B cell (primary cell): ENCODE results near the gene USP22. TPM values are rescaled to one million over a fixed set of nuclear protein-coding genes. Genes with fewer than 3 reads are reported as not detected.
A peak's percentile ranks its signal among the peaks of the same experiment; 100 is the strongest.

ENCODE experiments used
- ATAC-seq: fragments of 200-7000 bp; cut with Tn5 transposase; one replicate; pipeline ENCODE4 v1.10.0; 2021; ENCODE audit warnings: low read depth, mild to moderate bottlenecking, moderate number of reproducible peaks, moderate library complexity
- CTCF ChIA-PET: fragments of 350-600 bp; sonication (Branson Sonifier 250); formaldehyde crosslinking; loops from one replicate; lab custom pipeline; 2021; ENCODE audit warnings: antibody characterized with exemption, inconsistent platforms; lab: Charles Lee
- POLR2A ChIA-PET: fragments of 350-600 bp; sonication (Branson Sonifier 250); formaldehyde crosslinking; loops from one replicate; lab custom pipeline; 2021; ENCODE audit warnings: antibody characterized with exemption; lab: Charles Lee
- DNase-seq: peaks from one replicate; pipeline ENCODE4 v3.0.0; 2013
- H2AFZ ChIP-seq: 2 replicates; pipeline ENCODE4 v1.6.1; 2012; ENCODE audit warnings: mild to moderate bottlenecking, low read depth, low read length; ENCODE audit not compliant: insufficient read depth, poor library complexity, severe bottlenecking
- H3K27ac ChIP-seq, 2 donors: 1 replicate in 1 of 2; 2 replicates in 1 of 2; pipeline ENCODE4 v1.5.1; 2012 to 2013; ENCODE audit warnings: low read length in 2 of 2, mild to moderate bottlenecking in 2 of 2, moderate library complexity in 1 of 2
- H3K27me3 ChIP-seq, 4 experiments: fragments of 200-600 bp in 1 of 4; sonication (generic) in 1 of 4; replicated peaks in 1 of 4; 1 replicate in 2 of 4; 2 replicates in 2 of 4; pipeline versions ENCODE4 v1.6.1 to v1.7.0; 2013 to 2016; ENCODE audit warnings: low read length in 3 of 4, mild to moderate bottlenecking in 2 of 4, mixed read lengths in 1 of 4, moderate library complexity in 1 of 4; ENCODE audit not compliant: insufficient read depth in 4 of 4, control insufficient read depth in 3 of 4; ENCODE audit errors: control extremely low read depth in 1 of 4
- H3K36me3 ChIP-seq, 2 experiments: replicated peaks in 1 of 2; 1 replicate in 1 of 2; 2 replicates in 1 of 2; pipeline versions ENCODE4 v1.6.1 to v1.7.1; 2013; ENCODE audit warnings: low read length in 1 of 2; ENCODE audit not compliant: insufficient read depth in 2 of 2, control insufficient read depth in 1 of 2; ENCODE audit errors: control extremely low read depth in 1 of 2, extremely low read depth in 1 of 2
- H3K4me1 ChIP-seq, 2 donors: fragments of 200-600 bp in 1 of 2; sonication (generic) in 1 of 2; 1 replicate in 1 of 2; 2 replicates in 1 of 2; pipeline versions ENCODE4 v1.5.1 to v1.6.1; 2013 to 2017; ENCODE audit warnings: low read length in 2 of 2; ENCODE audit not compliant: control insufficient read depth in 2 of 2, insufficient read depth in 2 of 2
- H3K4me2 ChIP-seq: replicated peaks from 2 replicates; pipeline ENCODE3; 2012; ENCODE audit warnings: mild to moderate bottlenecking, low read depth, low read length; ENCODE audit not compliant: poor library complexity, severe bottlenecking
- H3K4me3 ChIP-seq, 5 experiments: fragments of 200-600 bp in 1 of 5; sonication (generic) in 1 of 5; 1 replicate in 3 of 5; 2 replicates in 2 of 5; pipeline versions ENCODE4 v1.5.1 to v1.7.0; 2011 to 2016; ENCODE audit warnings: low read length in 4 of 5, mild to moderate bottlenecking in 4 of 5, low read depth in 2 of 5, control low read depth in 1 of 5, moderate library complexity in 1 of 5; ENCODE audit not compliant: insufficient read depth in 1 of 5; ENCODE audit errors: control extremely low read depth in 1 of 5, extremely low read depth in 1 of 5
- H3K79me2 ChIP-seq: fragments of 200-600 bp; sonication (generic); one replicate; pipeline ENCODE4 v1.6.0; 2016; ENCODE audit warnings: low read length; ENCODE audit not compliant: control insufficient read depth, insufficient read depth
- H3K9ac ChIP-seq: fragments of 200-600 bp; sonication (generic); 2 replicates; pipeline ENCODE4 v1.6.1; 2017; ENCODE audit warnings: mild to moderate bottlenecking, low read length, moderate library complexity
- H3K9me3 ChIP-seq, 3 donors: one replicate each; pipeline versions ENCODE4 v1.6.1 to v1.7.1; 2013; ENCODE audit warnings: low read length in 2 of 3; ENCODE audit not compliant: control insufficient read depth in 2 of 3, insufficient read depth in 1 of 3; ENCODE audit errors: control extremely low read depth in 1 of 3
- H4K20me1 ChIP-seq: 2 replicates; pipeline ENCODE4 v1.6.0; 2012; ENCODE audit warnings: mild to moderate bottlenecking, low read length; ENCODE audit not compliant: insufficient read depth, control insufficient read depth, poor library complexity, severe bottlenecking
- H3K27ac Mint-ChIP-seq: one replicate; pipeline ENCODE4 v1.8.0; 2021; ENCODE audit warnings: mixed read lengths
- H3K27me3 Mint-ChIP-seq: one replicate; pipeline ENCODE4 v1.8.0; 2021; ENCODE audit warnings: mixed read lengths
- H3K4me1 Mint-ChIP-seq: one replicate; pipeline ENCODE4 v1.8.0; 2021; ENCODE audit warnings: mixed read lengths
- H3K4me3 Mint-ChIP-seq: one replicate; pipeline ENCODE4 v1.8.0; 2021; ENCODE audit warnings: mixed read lengths
- H3K9me3 Mint-ChIP-seq: one replicate; pipeline ENCODE4 v1.8.0; 2022; ENCODE audit warnings: mixed read lengths; ENCODE audit not compliant: insufficient read depth
- EZH2 ChIP-seq: IDR thresholded peaks from 2 replicates; pipeline ENCODE4 v1.6.1; 2012; ENCODE audit warnings: borderline replicate concordance, low read depth, mild to moderate bottlenecking, moderate library complexity, low read length; ENCODE audit not compliant: insufficient read depth, poor library complexity, severe bottlenecking
- WGBS: methylation state at CpG from one replicate; pipeline ENCODE4 v1.1.5; 2013; ENCODE audit warnings: missing lambda C conversion rate; ENCODE audit not compliant: insufficient coverage; 5-methylcytosine and 5-hydroxymethylcytosine counted together
- intact Hi-C: fragments of 100-400 bp; cut with micrococcal nuclease; formaldehyde crosslinking; loops from one replicate; pipeline ENCODE4 v1.10.0; 2022
- polyA plus RNA-seq: library from polyadenylated mRNA; depleted of rRNA; stranded (reverse); fragments of >200 nt; gene quantifications from 2 replicates; pipeline ENCODE4 v1.2.3, GENCODE V29; 2012
- total RNA-seq, 2 donors: library from RNA; stranded (reverse); fragments of 120-200 nt in 1 of 2; gene quantifications; 1 replicate in 1 of 2; 2 replicates in 1 of 2; pipeline versions ENCODE4 v1.2.3 to v1.2.4, GENCODE V29; 2013 to 2022
- TF ChIP-seq, protein P1 (sequence below): fragments of 200-600 bp; IDR thresholded peaks from one replicate; pipeline ENCODE4 v1.8.0; 2022; ENCODE audit warnings: antibody characterized with exemption, mild to moderate bottlenecking

Gene USP22
- total and polyA plus RNA-seq, 2 donors (not counting 1 experiment from before 2014, with no cell fraction given), result 74.3 to 167 TPM

DNA sequence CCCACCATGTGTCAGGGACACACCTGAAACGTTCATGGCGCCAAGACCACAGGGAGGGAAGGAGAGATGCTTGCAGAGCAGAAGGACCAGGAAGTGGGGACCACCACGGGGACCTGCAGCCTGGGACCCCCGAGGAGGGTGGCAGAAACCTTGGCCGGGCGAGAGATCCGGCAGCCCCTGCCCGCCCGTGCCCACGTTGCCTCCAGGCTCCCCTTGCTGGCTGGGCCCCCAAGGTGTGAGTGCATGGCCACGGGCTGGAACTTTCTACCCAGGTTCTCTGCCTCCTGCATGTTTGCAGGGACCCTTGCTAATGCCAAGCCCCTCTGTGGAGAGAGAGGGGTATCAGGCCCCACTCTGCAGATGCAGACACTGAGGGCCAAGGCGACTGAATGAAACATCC, 50.4 kb downstream of the USP22 start:
- H3K9ac ChIP-seq, result no peak overlapping the region
- no peak for ATAC-seq
- no peak for DNase-seq
- H3K4me1 ChIP-seq, result peaks cover 0 to 4% of the 10 kb centered on the region in 2 donors
- Mint-ChIP-seq H3K27me3 (no peaks in the 10 kb centered on the region), H3K27ac (no peak overlapping the region), H3K9me3 (no peaks in the 10 kb centered on the region), H3K4me1 (peaks cover 4% of the 10 kb centered on the region), H3K4me3 (no peak overlapping the region)
- no peak for TF ChIP-seq EZH2
- TF ChIP-seq, protein P1, sequence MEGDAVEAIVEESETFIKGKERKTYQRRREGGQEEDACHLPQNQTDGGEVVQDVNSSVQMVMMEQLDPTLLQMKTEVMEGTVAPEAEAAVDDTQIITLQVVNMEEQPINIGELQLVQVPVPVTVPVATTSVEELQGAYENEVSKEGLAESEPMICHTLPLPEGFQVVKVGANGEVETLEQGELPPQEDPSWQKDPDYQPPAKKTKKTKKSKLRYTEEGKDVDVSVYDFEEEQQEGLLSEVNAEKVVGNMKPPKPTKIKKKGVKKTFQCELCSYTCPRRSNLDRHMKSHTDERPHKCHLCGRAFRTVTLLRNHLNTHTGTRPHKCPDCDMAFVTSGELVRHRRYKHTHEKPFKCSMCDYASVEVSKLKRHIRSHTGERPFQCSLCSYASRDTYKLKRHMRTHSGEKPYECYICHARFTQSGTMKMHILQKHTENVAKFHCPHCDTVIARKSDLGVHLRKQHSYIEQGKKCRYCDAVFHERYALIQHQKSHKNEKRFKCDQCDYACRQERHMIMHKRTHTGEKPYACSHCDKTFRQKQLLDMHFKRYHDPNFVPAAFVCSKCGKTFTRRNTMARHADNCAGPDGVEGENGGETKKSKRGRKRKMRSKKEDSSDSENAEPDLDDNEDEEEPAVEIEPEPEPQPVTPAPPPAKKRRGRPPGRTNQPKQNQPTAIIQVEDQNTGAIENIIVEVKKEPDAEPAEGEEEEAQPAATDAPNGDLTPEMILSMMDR, result no peak
- H3K36me3 ChIP-seq, result no peaks in the 10 kb centered on the region
- ChIA-PET POLR2A (interaction anchor here (0.7 kb wide), 1 partner anchor 88 kb away, joined by 4 read pairs; no protein-coding TSS in a partner anchor), CTCF (interaction anchor here (0.6 to 2.7 kb wide), 13 partner anchors 9 to 766 kb away, joined by 3 to 23 read pairs (median 3); no protein-coding TSS in a partner anchor)
- no peak overlapping the region for H3K4me3 ChIP-seq
- H3K27ac ChIP-seq, result no peak overlapping the region
- no peaks in the 10 kb centered on the region for H3K9me3 ChIP-seq
- WGBS, result 80% methylated on average over 12 of the region's 12 CpGs
- H4K20me1 ChIP-seq, result no peaks in the 10 kb centered on the region
- intact Hi-C loops, result loop anchor here (2.0 kb wide), 3 partner anchors 24 to 872 kb away; no protein-coding TSS in a partner anchor
- no peak overlapping the region for H2AFZ ChIP-seq
- no peaks in the 10 kb centered on the region for H3K79me2 ChIP-seq
- no peaks in the 10 kb centered on the region for H3K27me3 ChIP-seq
- peak overlapping the region; percentile 35 for H3K4me2 ChIP-seq

DNA sequence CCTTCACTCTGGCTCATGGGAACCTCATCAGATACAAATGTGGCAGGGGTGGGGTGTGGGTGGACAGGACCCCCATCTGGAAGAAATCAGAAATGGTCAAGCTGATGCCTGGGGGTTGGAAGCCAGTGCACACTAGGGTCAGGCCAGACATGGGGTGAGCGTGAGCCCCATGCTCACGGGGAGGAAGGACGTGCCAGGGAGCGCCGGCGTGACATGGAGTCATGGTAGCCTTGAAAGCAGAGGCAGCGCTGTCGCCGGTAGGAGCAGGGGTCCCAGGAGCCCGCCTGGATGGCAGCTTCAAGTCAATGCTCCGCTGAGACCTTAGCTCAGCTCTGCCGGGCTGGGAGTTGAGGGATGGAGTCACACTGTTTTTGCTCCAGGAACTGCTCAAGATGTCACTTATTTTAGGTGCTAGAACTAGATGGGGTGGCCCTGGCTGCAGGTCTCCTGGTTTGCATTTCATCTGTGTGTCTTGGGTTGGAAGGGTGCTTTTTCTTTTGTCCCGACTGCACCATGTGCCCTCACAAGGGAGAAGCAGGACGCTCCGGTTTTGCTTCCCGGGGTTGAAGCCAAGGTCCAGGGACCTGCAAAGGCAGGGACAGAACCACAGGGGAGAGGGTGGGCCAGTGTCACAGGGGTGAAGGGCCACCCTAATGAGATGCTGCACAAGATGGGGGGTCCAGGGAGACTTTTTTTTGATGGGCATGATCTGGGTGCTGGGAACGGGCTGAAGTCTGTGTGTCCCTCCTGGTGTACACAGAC, 51.4 kb downstream of the USP22 start:
- Histone ChIP-seq H3K9me3 (peaks cover 0 to 4% (median 0%) of the 10 kb centered on the region in 3 donors), H2AFZ (no peak overlapping the region), H3K27ac (no peak overlapping the region), H3K27me3 (no peaks in the 10 kb centered on the region), H4K20me1 (no peaks in the 10 kb centered on the region), H3K36me3 (no peaks in the 10 kb centered on the region), H3K9ac (no peak overlapping the region), H3K4me1 (peaks cover 0 to 4% of the 10 kb centered on the region in 2 donors), H3K4me2 (no peak overlapping the region), H3K79me2 (no peaks in the 10 kb centered on the region), H3K4me3 (no peak overlapping the region)
- H3K27me3 Mint-ChIP-seq, result no peaks in the 10 kb centered on the region
- no peak for TF ChIP-seq EZH2
- TF ChIP-seq, protein P1, result no peak
- no peak for DNase-seq
- no peaks in the 10 kb centered on the region for H3K9me3 Mint-ChIP-seq
- intact Hi-C loops, result loop anchor here (2.0 kb wide), 3 partner anchors 23 to 871 kb away; no protein-coding TSS in a partner anchor
- ChIA-PET CTCF (interaction anchor here (1.8 kb wide), 1 partner anchor 46 kb away, joined by 5 read pairs; no protein-coding TSS in a partner anchor), POLR2A (no interaction called here)
- no peak for ATAC-seq
- peaks cover 4% of the 10 kb centered on the region for H3K4me1 Mint-ChIP-seq
- WGBS, result 86% methylated on average over 17 of the region's 17 CpGs
- no peak overlapping the region for H3K27ac Mint-ChIP-seq
- no peak overlapping the region for H3K4me3 Mint-ChIP-seq
